H1 (cell line): Measurements from ENCODE around the gene LRRC26. TPM values are rescaled to one million over a fixed set of nuclear protein-coding genes. Genes with fewer than 3 reads are reported as not detected.
A peak's percentile ranks its signal among the peaks of the same experiment; 100 is the strongest.

Source experiments
- CTCF ChIA-PET: fragments of 300-600 bp; sonication (Branson Sonifier 250); formaldehyde crosslinking; loops from one replicate; lab custom pipeline; 2021; ENCODE audit not compliant: partially characterized antibody; lab: Charles Lee
- POLR2A ChIA-PET: fragments of 300-600 bp; sonication (Branson Sonifier 250); formaldehyde crosslinking; loops from one replicate; lab custom pipeline; 2021; ENCODE audit warnings: inconsistent platforms; ENCODE audit not compliant: partially characterized antibody; lab: Charles Lee
- DNase-seq, 2 experiments: peaks; one replicate each; pipeline versions ENCODE4 v3.0.0 to v3.0.0-alpha.2; 2010 to 2022; ENCODE audit warnings: low spot score in 2 of 2, low read depth in 1 of 2, mixed read lengths in 1 of 2
- FAIRE-seq: peaks from 2 replicates; lab custom pipeline; 2011; peaks lifted over from hg19 to GRCh38; lab: Jason Lieb, UNC
- H2AFZ ChIP-seq: 2 replicates; pipeline ENCODE4 v1.8.1; 2012; ENCODE audit warnings: low read length, inconsistent platforms
- H2AK5ac ChIP-seq: 2 replicates; pipeline ENCODE4 v1.6.1; 2013; ENCODE audit warnings: low read depth, low read length
- H2BK120ac ChIP-seq: replicated peaks from 2 replicates; pipeline ENCODE3; 2013; ENCODE audit warnings: low read depth, low read length, inconsistent platforms
- H2BK12ac ChIP-seq: 2 replicates; pipeline ENCODE4 v1.6.1; 2013; ENCODE audit warnings: low read depth, low read length
- H2BK15ac ChIP-seq: 2 replicates; pipeline ENCODE4 v1.6.1; 2013; ENCODE audit warnings: low read length
- H2BK20ac ChIP-seq: 2 replicates; pipeline ENCODE4 v1.6.1; 2013; ENCODE audit warnings: low read length
- H2BK5ac ChIP-seq: 2 replicates; pipeline ENCODE4 v1.6.1; 2013; ENCODE audit warnings: low read depth, low read length
- H3K14ac ChIP-seq: 2 replicates; pipeline ENCODE4 v1.6.1; 2013; ENCODE audit warnings: inconsistent platforms; ENCODE audit not compliant: insufficient read length
- H3K18ac ChIP-seq: 2 replicates; pipeline ENCODE4 v1.6.1; 2013; ENCODE audit warnings: low read length; ENCODE audit errors: extremely low read depth
- H3K23ac ChIP-seq: 2 replicates; pipeline ENCODE4 v1.6.1; 2013; ENCODE audit warnings: inconsistent platforms; ENCODE audit not compliant: insufficient read length
- H3K23me2 ChIP-seq: 2 replicates; pipeline ENCODE4 v1.6.1; 2013; ENCODE audit warnings: low read depth, low read length
- H3K27ac ChIP-seq: 2 replicates; pipeline ENCODE4 v1.6.1; 2011; ENCODE audit warnings: low read depth, low read length, inconsistent platforms
- H3K27me3 ChIP-seq, 4 experiments: replicated peaks in 1 of 4; 1 replicate in 1 of 4; 2 replicates in 3 of 4; pipeline versions ENCODE4 v1.6.1 to v1.8.1; 2011 to 2013; ENCODE audit warnings: low read length in 3 of 4, mild to moderate bottlenecking in 3 of 4, inconsistent platforms in 2 of 4, mixed read lengths in 2 of 4, moderate library complexity in 1 of 4; ENCODE audit not compliant: control insufficient read depth in 3 of 4, insufficient read depth in 3 of 4; ENCODE audit errors: extremely low read depth in 1 of 4
- H3K36me3 ChIP-seq, 4 experiments: 2 replicates each; pipeline versions ENCODE4 v1.6.1 to v1.8.1; 2011 to 2013; ENCODE audit warnings: mild to moderate bottlenecking in 4 of 4, low read length in 3 of 4, moderate library complexity in 2 of 4, control low read depth in 1 of 4, inconsistent platforms in 1 of 4; ENCODE audit not compliant: insufficient read depth in 4 of 4, control insufficient read depth in 2 of 4
- H3K4ac ChIP-seq: replicated peaks from 2 replicates; pipeline ENCODE3; 2013; ENCODE audit warnings: low read length, low read depth, mixed read lengths, inconsistent platforms; ENCODE audit not compliant: insufficient read length
- H3K4me1 ChIP-seq, 4 experiments: replicated peaks in 1 of 4; 1 replicate in 1 of 4; 2 replicates in 3 of 4; pipeline versions ENCODE4 v1.6.1 to v1.8.1; 2011 to 2013; ENCODE audit warnings: low read length in 3 of 4, inconsistent platforms in 2 of 4, mixed read lengths in 1 of 4; ENCODE audit not compliant: insufficient read depth in 4 of 4, control insufficient read depth in 3 of 4
- H3K4me2 ChIP-seq, 2 experiments: 2 replicates each; pipeline versions ENCODE4 v1.6.1 to v1.8.1; 2011 to 2013; ENCODE audit warnings: low read depth in 2 of 2, low read length in 2 of 2, control low read depth in 1 of 2, inconsistent platforms in 1 of 2, mild to moderate bottlenecking in 1 of 2; ENCODE audit not compliant: insufficient read depth in 1 of 2
- H3K4me3 ChIP-seq, 4 experiments: fragments of 200-600, 300-600 bp in 1 of 4; sonication (generic), shearing (Covaris generic), sonication (Bioruptor Twin) in 1 of 4; 2 replicates each; pipeline versions ENCODE4 v1.5.1 to v1.8.1; 2011 to 2016; ENCODE audit warnings: low read length in 4 of 4, low read depth in 3 of 4, control low read depth in 2 of 4, inconsistent platforms in 2 of 4, mild to moderate bottlenecking in 2 of 4, mixed read lengths in 1 of 4, moderate library complexity in 1 of 4; ENCODE audit not compliant: insufficient read depth in 2 of 4; ENCODE audit errors: extremely low read depth in 1 of 4
- H3K56ac ChIP-seq: replicated peaks from 2 replicates; pipeline ENCODE3; 2013; ENCODE audit warnings: low read depth, mild to moderate bottlenecking, mixed read lengths, low read length, inconsistent platforms; ENCODE audit not compliant: insufficient read length
- H3K79me1 ChIP-seq: 2 replicates; pipeline ENCODE4 v1.6.1; 2013; ENCODE audit warnings: low read depth, low read length, control low read depth
- H3K79me2 ChIP-seq, 2 experiments: 2 replicates each; pipeline versions ENCODE4 v1.6.1 to v1.8.1; 2012 to 2013; ENCODE audit warnings: low read length in 2 of 2, mild to moderate bottlenecking in 2 of 2, inconsistent platforms in 1 of 2; ENCODE audit not compliant: insufficient read depth in 2 of 2, control insufficient read depth in 1 of 2
- H3K9ac ChIP-seq, 4 experiments: replicated peaks in 1 of 4; 1 replicate in 1 of 4; 2 replicates in 3 of 4; pipeline versions ENCODE4 v1.6.1 to v1.8.1; 2011 to 2013; ENCODE audit warnings: low read depth in 3 of 4, low read length in 3 of 4, control low read depth in 2 of 4, mild to moderate bottlenecking in 2 of 4, moderate library complexity in 2 of 4, inconsistent platforms in 1 of 4; ENCODE audit errors: extremely low read depth in 1 of 4
- H3K9me3 ChIP-seq, 2 experiments: 2 replicates each; pipeline versions ENCODE4 v1.6.1 to v1.8.1; 2012 to 2013; ENCODE audit warnings: mild to moderate bottlenecking in 2 of 2, moderate library complexity in 2 of 2, control low read depth in 1 of 2, inconsistent platforms in 1 of 2, low read depth in 1 of 2, low read length in 1 of 2, mixed read lengths in 1 of 2; ENCODE audit not compliant: insufficient read depth in 2 of 2
- H4K20me1 ChIP-seq, 2 experiments: replicated peaks in 1 of 2; 2 replicates each; pipeline versions ENCODE3 to v1.8.1; 2011 to 2013; ENCODE audit warnings: inconsistent platforms in 2 of 2, low read length in 2 of 2, mild to moderate bottlenecking in 1 of 2; ENCODE audit not compliant: insufficient read depth in 2 of 2, control insufficient read depth in 1 of 2
- H4K5ac ChIP-seq: 2 replicates; pipeline ENCODE4 v1.6.1; 2013; ENCODE audit warnings: low read length, low read depth, mixed read lengths, inconsistent platforms; ENCODE audit not compliant: insufficient read length
- H4K8ac ChIP-seq: 2 replicates; pipeline ENCODE4 v1.8.0; 2013; ENCODE audit warnings: mild to moderate bottlenecking, moderate library complexity, low read length, inconsistent platforms; ENCODE audit not compliant: insufficient read depth; ENCODE audit errors: extremely low read depth
- H4K91ac ChIP-seq: replicated peaks from 2 replicates; pipeline ENCODE3; 2013; ENCODE audit warnings: low read length, mixed read lengths, inconsistent platforms; ENCODE audit not compliant: insufficient read length
- CTBP2 ChIP-seq: IDR thresholded peaks from 2 replicates; pipeline ENCODE4 v1.7.0; 2011; ENCODE audit warnings: borderline replicate concordance, mild to moderate bottlenecking, moderate library complexity, mixed read lengths, low read length; ENCODE audit not compliant: insufficient read depth, insufficient read length
- EGR1 ChIP-seq: IDR thresholded peaks from 2 replicates; pipeline ENCODE4 v1.6.1; 2011; ENCODE audit warnings: low read depth, low read length, borderline replicate concordance
- FOSL1 ChIP-seq: IDR thresholded peaks from 2 replicates; pipeline ENCODE4 v1.6.1; 2011; ENCODE audit warnings: mild to moderate bottlenecking, low read depth, low read length, moderate library complexity; ENCODE audit not compliant: insufficient read depth
- RFX5 ChIP-seq: IDR thresholded peaks from 2 replicates; pipeline ENCODE4 v1.6.1; 2011; ENCODE audit warnings: low read depth, low read length, improper control_type of control experiment, borderline replicate concordance
- RNF2 ChIP-seq: fragments of 200-900, 300-1000 bp; sonication (generic); IDR thresholded peaks from 2 replicates; pipeline ENCODE4 v1.7.1; 2016; ENCODE audit warnings: borderline replicate concordance, low read depth, mild to moderate bottlenecking, antibody characterized with exemption, low read length; ENCODE audit not compliant: poor library complexity, severe bottlenecking; ENCODE audit errors: missing control alignments
- RXRA ChIP-seq: IDR thresholded peaks from 2 replicates; pipeline ENCODE4 v1.6.1; 2011; ENCODE audit warnings: low read depth, mild to moderate bottlenecking, low read length, moderate library complexity; ENCODE audit not compliant: insufficient read depth
- SIN3A ChIP-seq, 2 experiments: IDR thresholded peaks in 1 of 2; conservative IDR thresholded peaks in 1 of 2; 2 replicates each; pipeline ENCODE4 v1.6.1; 2011 to 2012; ENCODE audit warnings: low read length in 2 of 2, improper control_type of control experiment in 1 of 2, low read depth in 1 of 2, mild to moderate bottlenecking in 1 of 2
- WGBS, 2 experiments: shearing (Covaris generic) in 1 of 2; methylation state at CpG; one replicate each; pipeline versions ENCODE4 v1.1.6 to v1.1.7; 2013 to 2015; ENCODE audit warnings: low lambda C conversion rate in 2 of 2, mixed read lengths in 2 of 2, inconsistent platforms in 1 of 2, low coverage in 1 of 2, missing lambda C conversion rate in 1 of 2; ENCODE audit not compliant: insufficient replicate concordance in 2 of 2, insufficient coverage in 1 of 2, insufficient read length in 1 of 2; ENCODE audit errors: extremely low coverage in 1 of 2, missing lambda C conversion rate in 1 of 2; 5-methylcytosine and 5-hydroxymethylcytosine counted together
- polyA plus RNA-seq, 7 experiments: library from polyadenylated mRNA; depleted of rRNA in 3 of 7; stranded (reverse) in 5 of 7; unstranded in 2 of 7; fragments of >200 nt in 5 of 7; fragments of 200-250 nt in 2 of 7; gene quantifications; 1 replicate in 5 of 7; 2 replicates in 1 of 7; 4 replicates in 1 of 7; pipeline versions ENCODE4 v1.2.1 to v1.2.3, GENCODE V29; 2011 to 2013; ENCODE audit warnings: missing spikeins in 2 of 7, mixed read lengths in 2 of 7
- total RNA-seq: library from RNA; stranded (reverse); fragmentation: NEBNext Ultra II Directional; extraction: Animal tissue kit (Norgen Biotek cat#: 25700); gene quantifications from 2 replicates; pipeline ENCODE4 v1.2.1, GENCODE V29; 2021
- TF ChIP-seq, protein P1 (sequence below): IDR thresholded peaks from 2 replicates; pipeline ENCODE4 v1.6.1; 2012; ENCODE audit warnings: inconsistent platforms

The LRRC26 gene
- total and polyA plus RNA-seq, 2 of the 8 experiments (the other 6 are each of a cell fraction or from before 2014, with no cell fraction given): 0.34 to 0.85 TPM

DNA sequence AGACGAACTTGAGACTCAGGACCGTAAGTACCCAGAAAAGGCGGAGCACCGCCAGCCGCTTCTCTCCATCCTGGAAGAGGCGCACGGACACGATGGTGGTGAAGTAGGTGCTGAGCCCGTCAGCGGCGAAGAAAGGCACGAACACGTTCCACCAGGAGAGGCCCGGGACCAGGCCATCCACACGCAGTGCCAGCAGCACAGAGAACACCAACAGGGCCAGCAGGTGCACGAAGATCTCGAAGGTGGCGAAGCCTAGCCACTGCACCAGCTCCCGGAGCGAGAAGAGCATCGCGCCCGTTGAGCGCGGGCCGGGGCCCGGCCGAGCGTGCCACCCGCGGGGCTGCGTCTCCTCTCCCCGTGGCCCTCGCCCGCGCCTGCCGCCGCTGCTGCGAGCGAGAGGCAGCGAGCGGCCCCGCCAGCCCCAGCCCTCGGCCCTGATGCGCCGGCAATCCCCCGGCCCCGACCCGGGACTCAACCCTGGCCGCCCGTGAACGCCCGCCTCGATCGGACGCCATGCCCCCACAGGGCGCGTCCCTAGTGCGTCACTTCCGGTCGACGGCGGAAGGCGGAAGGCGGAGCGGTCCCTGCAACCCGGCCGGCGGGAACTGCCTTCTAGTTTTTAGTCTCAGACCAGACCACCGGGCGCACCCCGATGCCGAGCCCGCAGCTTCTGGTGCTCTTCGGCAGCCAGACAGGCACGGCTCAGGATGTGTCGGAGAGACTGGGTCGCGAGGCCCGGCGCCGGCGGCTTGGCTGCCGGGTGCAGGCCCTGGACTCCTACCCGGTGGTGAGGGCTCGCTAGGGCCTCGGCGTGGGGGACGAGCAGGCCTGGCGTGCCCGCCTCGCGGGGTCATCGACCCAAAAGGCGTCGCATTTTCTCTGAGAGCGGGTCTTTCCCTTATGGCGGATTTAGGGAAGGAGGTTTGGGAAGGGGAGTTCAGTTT lies 35.5 kb upstream of the LRRC26 start, which contains the start of the genes NDOR1 and TMEM203:
TSS of gene NDOR1 (plus strand) at position 575 of the 944 bp plus-strand sequence. CDS start at position 653, 78 bp downstream.
TSS of gene TMEM203 (minus strand) at position 523 of the 944 bp plus-strand sequence. CDS start at position 289, 234 bp downstream.
- H3K9me3 ChIP-seq: no peaks in the 10 kb centered on the region
- peak within 1 kb of the TSS; percentile 38 for H3K56ac ChIP-seq
- peaks cover 0 to 46% of the 10 kb centered on the region in 2 experiments; a peak in 3 of 4 replicates for H3K79me2 ChIP-seq
- peaks cover 15% of the 10 kb centered on the region for H3K23me2 ChIP-seq
- peak within 1 kb of the TSS; percentile 84 to 99 (median 89) for H3K9ac ChIP-seq
- H4K5ac ChIP-seq: no peak within 1 kb of the TSS
- H4K8ac ChIP-seq: peak within 1 kb of the TSS; percentile 97; the same call in 1 of the 2 replicates
- no peak within 1 kb of the TSS for H2AK5ac ChIP-seq
- no peak within 1 kb of the TSS for H2BK20ac ChIP-seq
- H4K20me1 ChIP-seq: peaks cover 0 to 12% of the 10 kb centered on the region in 2 experiments
- H3K79me1 ChIP-seq: peaks cover 17% of the 10 kb centered on the region
- 2% methylated on average over 89 of the region's 98 CpGs; no CpG with 5 or more reads in 1 of the 2 experiments for WGBS, 2 experiments
- FAIRE-seq (no peak), DNase-seq (peak in 1 of 2 experiments; percentile 99)
- H2BK12ac ChIP-seq: no peak within 1 kb of the TSS
- H3K4ac ChIP-seq: peak within 1 kb of the TSS; percentile 94
- no peak within 1 kb of the TSS; the same call in 1 of the 2 replicates for H2BK15ac ChIP-seq
- no peak within 1 kb of the TSS for H2BK120ac ChIP-seq
- ChIA-PET CTCF (interaction anchor here (1.0 to 4.9 kb wide), 8 partner anchors 9 to 176 kb away, joined by 3 to 23 read pairs (median 4); partner anchors contain the start of genes ANAPC2 and SSNA1), POLR2A (interaction anchor here (0.9 to 69.9 kb wide), 9 partner anchors 13 to 404 kb away, joined by 3 to 1462 read pairs (median 8); partner anchors contain the start of genes ANAPC2, CYSRT1, NELFB and RNF208)
- H3K4me2 ChIP-seq: peak within 1 kb of the TSS; percentile 90 to 91
- no peaks in the 10 kb centered on the region for H3K27me3 ChIP-seq
- H3K14ac ChIP-seq: no peak within 1 kb of the TSS
- no peak within 1 kb of the TSS for H2AFZ ChIP-seq
- no peak within 1 kb of the TSS for H3K23ac ChIP-seq
- H3K4me3 ChIP-seq: peak within 1 kb of the TSS; percentile 78 to 96 (median 89)
- H2BK5ac ChIP-seq: peak within 1 kb of the TSS; percentile 71
- peak within 1 kb of the TSS; percentile 60; the same call in 1 of the 2 replicates for H3K27ac ChIP-seq
- H3K18ac ChIP-seq: peak within 1 kb of the TSS; percentile 83
- H4K91ac ChIP-seq: no peak within 1 kb of the TSS
- H3K4me1 ChIP-seq: peaks cover 7 to 25% (median 14%) of the 10 kb centered on the region in 4 experiments
- H3K36me3 ChIP-seq: peaks cover 0 to 4% (median 0%) of the 10 kb centered on the region in 4 experiments; a peak in 1 of 8 replicates
- TF ChIP-seq EGR1 (no peak), RXRA (no peak), RNF2 (no peak), CTBP2 (no peak), RFX5 (no peak), FOSL1 (no peak), SIN3A (conservative IDR thresholded peaks at IDR 0.05 in 1 of 2, IDR thresholded peaks at IDR 0.05 in 1 of 2; ENCODE audit: low read depth in 1 of 2, low read length in 2 of 2) (peak; percentile 92 to 93; a peak in 3 of 4 replicates)
- TF ChIP-seq, protein P1, sequence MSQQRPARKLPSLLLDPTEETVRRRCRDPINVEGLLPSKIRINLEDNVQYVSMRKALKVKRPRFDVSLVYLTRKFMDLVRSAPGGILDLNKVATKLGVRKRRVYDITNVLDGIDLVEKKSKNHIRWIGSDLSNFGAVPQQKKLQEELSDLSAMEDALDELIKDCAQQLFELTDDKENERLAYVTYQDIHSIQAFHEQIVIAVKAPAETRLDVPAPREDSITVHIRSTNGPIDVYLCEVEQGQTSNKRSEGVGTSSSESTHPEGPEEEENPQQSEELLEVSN: peak; percentile 47; the same call in 1 of the 2 replicates
